SK-N-SH treated with all-trans-retinoic acid at 6 μM for 48 hours (cell line): ENCODE results near the gene PCDH9.
"Not testable (repeated sequence)": the region's sequence is repeated elsewhere in the genome, so short reads cannot be mapped to it uniquely, and the experiment has no call there.

Experiments used
- ARNTL ChIP-seq: fragments of 450-650 bp; formaldehyde crosslinking; IDR thresholded peaks from 2 replicates; pipeline ENCODE4 v1.5.0; 2020; ENCODE audit warnings: low read depth, mild to moderate bottlenecking, moderate library complexity, borderline replicate concordance
- ESRRG ChIP-seq: fragments of 250-450 bp; sonication (Bioruptor Pico); IDR thresholded peaks from 2 replicates; pipeline ENCODE4 v1.6.1; 2021; ENCODE audit warnings: mild to moderate bottlenecking
- ISL1 ChIP-seq: fragments of 250-450 bp; sonication (Bioruptor Pico); IDR thresholded peaks from 2 replicates; pipeline ENCODE4 v2.1.2; 2022; ENCODE audit warnings: mild to moderate bottlenecking, moderate library complexity
- POU6F1 ChIP-seq: fragments of 250-450 bp; sonication (Bioruptor Pico); IDR thresholded peaks from 2 replicates; pipeline ENCODE4 v1.8.0; 2021; ENCODE audit warnings: low read depth, mild to moderate bottlenecking, moderate library complexity, borderline replicate concordance
- RARB ChIP-seq: fragments of 250-450 bp; sonication (Bioruptor Pico); IDR thresholded peaks from 2 replicates; pipeline ENCODE4 v1.8.0; 2021; ENCODE audit warnings: mild to moderate bottlenecking, moderate library complexity
- TCF4 ChIP-seq: fragments of 250-450 bp; sonication (Bioruptor Pico); IDR thresholded peaks from 2 replicates; pipeline ENCODE4 v1.8.0; 2021; ENCODE audit warnings: mild to moderate bottlenecking, moderate library complexity, borderline replicate concordance
- ZFP3 ChIP-seq: fragments of 250-450 bp; sonication (Bioruptor Pico); IDR thresholded peaks from 2 replicates; pipeline ENCODE4 v1.5.0; 2020; ENCODE audit warnings: mild to moderate bottlenecking, moderate library complexity
- ZFP30 ChIP-seq: fragments of 450-650 bp; formaldehyde crosslinking; IDR thresholded peaks from 2 replicates; pipeline ENCODE4 v1.5.0; 2022; ENCODE audit warnings: mild to moderate bottlenecking, moderate library complexity
- ZNF70 ChIP-seq: fragments of 450-650 bp; formaldehyde crosslinking; IDR thresholded peaks from 2 replicates; pipeline ENCODE4 v1.5.0; 2020; ENCODE audit warnings: mild to moderate bottlenecking, moderate library complexity
- TF ChIP-seq, protein P1 (sequence below): fragments of 250-450 bp; sonication (Bioruptor Pico); IDR thresholded peaks from 2 replicates; pipeline ENCODE4 v1.8.0; 2020; ENCODE audit warnings: mild to moderate bottlenecking, moderate library complexity, borderline replicate concordance
- TF ChIP-seq, protein P2 (sequence below): fragments of 250-450 bp; sonication (Bioruptor Pico); IDR thresholded peaks from 2 replicates; pipeline ENCODE4 v1.5.0; 2020; ENCODE audit warnings: mild to moderate bottlenecking, moderate library complexity

- TF ChIP-seq, protein P1, sequence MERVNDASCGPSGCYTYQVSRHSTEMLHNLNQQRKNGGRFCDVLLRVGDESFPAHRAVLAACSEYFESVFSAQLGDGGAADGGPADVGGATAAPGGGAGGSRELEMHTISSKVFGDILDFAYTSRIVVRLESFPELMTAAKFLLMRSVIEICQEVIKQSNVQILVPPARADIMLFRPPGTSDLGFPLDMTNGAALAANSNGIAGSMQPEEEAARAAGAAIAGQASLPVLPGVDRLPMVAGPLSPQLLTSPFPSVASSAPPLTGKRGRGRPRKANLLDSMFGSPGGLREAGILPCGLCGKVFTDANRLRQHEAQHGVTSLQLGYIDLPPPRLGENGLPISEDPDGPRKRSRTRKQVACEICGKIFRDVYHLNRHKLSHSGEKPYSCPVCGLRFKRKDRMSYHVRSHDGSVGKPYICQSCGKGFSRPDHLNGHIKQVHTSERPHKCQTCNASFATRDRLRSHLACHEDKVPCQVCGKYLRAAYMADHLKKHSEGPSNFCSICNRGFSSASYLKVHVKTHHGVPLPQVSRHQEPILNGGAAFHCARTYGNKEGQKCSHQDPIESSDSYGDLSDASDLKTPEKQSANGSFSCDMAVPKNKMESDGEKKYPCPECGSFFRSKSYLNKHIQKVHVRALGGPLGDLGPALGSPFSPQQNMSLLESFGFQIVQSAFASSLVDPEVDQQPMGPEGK (CRISPR knock-in tag), result not testable (repeated sequence)
- TF ChIP-seq POU6F1, ISL1, ZFP30, ARNTL, ESRRG, RARB, TCF4, ZFP3, ZNF70 (CRISPR knock-in tag): not testable (repeated sequence)
- TF ChIP-seq, protein P2, sequence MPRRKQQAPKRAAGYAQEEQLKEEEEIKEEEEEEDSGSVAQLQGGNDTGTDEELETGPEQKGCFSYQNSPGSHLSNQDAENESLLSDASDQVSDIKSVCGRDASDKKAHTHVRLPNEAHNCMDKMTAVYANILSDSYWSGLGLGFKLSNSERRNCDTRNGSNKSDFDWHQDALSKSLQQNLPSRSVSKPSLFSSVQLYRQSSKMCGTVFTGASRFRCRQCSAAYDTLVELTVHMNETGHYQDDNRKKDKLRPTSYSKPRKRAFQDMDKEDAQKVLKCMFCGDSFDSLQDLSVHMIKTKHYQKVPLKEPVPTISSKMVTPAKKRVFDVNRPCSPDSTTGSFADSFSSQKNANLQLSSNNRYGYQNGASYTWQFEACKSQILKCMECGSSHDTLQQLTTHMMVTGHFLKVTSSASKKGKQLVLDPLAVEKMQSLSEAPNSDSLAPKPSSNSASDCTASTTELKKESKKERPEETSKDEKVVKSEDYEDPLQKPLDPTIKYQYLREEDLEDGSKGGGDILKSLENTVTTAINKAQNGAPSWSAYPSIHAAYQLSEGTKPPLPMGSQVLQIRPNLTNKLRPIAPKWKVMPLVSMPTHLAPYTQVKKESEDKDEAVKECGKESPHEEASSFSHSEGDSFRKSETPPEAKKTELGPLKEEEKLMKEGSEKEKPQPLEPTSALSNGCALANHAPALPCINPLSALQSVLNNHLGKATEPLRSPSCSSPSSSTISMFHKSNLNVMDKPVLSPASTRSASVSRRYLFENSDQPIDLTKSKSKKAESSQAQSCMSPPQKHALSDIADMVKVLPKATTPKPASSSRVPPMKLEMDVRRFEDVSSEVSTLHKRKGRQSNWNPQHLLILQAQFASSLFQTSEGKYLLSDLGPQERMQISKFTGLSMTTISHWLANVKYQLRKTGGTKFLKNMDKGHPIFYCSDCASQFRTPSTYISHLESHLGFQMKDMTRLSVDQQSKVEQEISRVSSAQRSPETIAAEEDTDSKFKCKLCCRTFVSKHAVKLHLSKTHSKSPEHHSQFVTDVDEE (CRISPR knock-in tag), result not testable (repeated sequence)
Observed at GRCh38 chr13:66760678-66761077, 469.5 kb downstream of the PCDH9 start.
